Measurements from ENCODE around the gene SCUBE1. TPM values are rescaled to one million over a fixed set of nuclear protein-coding genes. Genes with fewer than 3 reads are reported as not detected.

SCUBE1 gene
- total and polyA plus RNA-seq, 2 of the 8 experiments (the other 6 are each of a cell fraction or from before 2014, with no cell fraction given), result 2.3 to 4.9 TPM

- H2BK15ac ChIP-seq (ENCODE audit: low read length), result no peak overlapping the region
- no peak overlapping the region for H2AK5ac ChIP-seq (ENCODE audit: low read depth, low read length)
- TF ChIP-seq PHF8 (conservative IDR thresholded peaks at IDR 0.05; ENCODE audit: low read depth, low read length) (no peak), SAP30 (IDR thresholded peaks at IDR 0.05; ENCODE audit: insufficient read depth, insufficient replicate concordance, low read length) (no peak), GTF2F1 (IDR thresholded peaks at IDR 0.05; ENCODE audit: borderline replicate concordance, low read depth, low read length) (no peak), JUND (IDR thresholded peaks at IDR 0.05; ENCODE audit: low read length) (no peak), RXRA (IDR thresholded peaks at IDR 0.05; ENCODE audit: insufficient read depth, low read depth, low read length) (no peak), RAD21 (IDR thresholded peaks at IDR 0.05 in 1 of 2, conservative IDR thresholded peaks at IDR 0.05 in 1 of 2; ENCODE audit: low read depth in 2 of 2, low read length in 2 of 2) (no peak), SRF (IDR thresholded peaks at IDR 0.05; ENCODE audit: low read depth, low read length) (no peak), RBBP5 (IDR thresholded peaks at IDR 0.05; ENCODE audit: borderline replicate concordance, low read depth, low read length) (no peak), CBX5 (IDR thresholded peaks at IDR 0.05; ENCODE audit: low read depth, low read length) (no peak), SIRT6 (IDR thresholded peaks at IDR 0.05; ENCODE audit: low read length) (no peak), CEBPB (IDR thresholded peaks at IDR 0.05; ENCODE audit: low read depth, low read length) (no peak)
- WGBS, 2 experiments (ENCODE audit: extremely low coverage in 1 of 2, insufficient coverage in 1 of 2, insufficient read length in 1 of 2, insufficient replicate concordance in 2 of 2, low coverage in 1 of 2, low lambda C conversion rate in 2 of 2, missing lambda C conversion rate in 1 of 2), result 90% methylated on average over 12 of the region's 12 CpGs; no CpG with 5 or more reads in 1 of the 2 experiments
- no peak overlapping the region for H3K4ac ChIP-seq (replicated peaks; ENCODE audit: insufficient read length, low read depth, low read length)
- no peak overlapping the region for H2BK20ac ChIP-seq (ENCODE audit: low read length)
- H3K14ac ChIP-seq (ENCODE audit: insufficient read length), result no peak overlapping the region
- no peak overlapping the region for H4K91ac ChIP-seq (replicated peaks; ENCODE audit: insufficient read length, low read length)
- no peak overlapping the region for H3K4me2 ChIP-seq (ENCODE audit: insufficient read depth in 1 of 2, low read depth in 2 of 2, low read length in 2 of 2)
- no peaks in the 10 kb centered on the region for H3K79me2 ChIP-seq (ENCODE audit: control insufficient read depth in 1 of 2, insufficient read depth in 2 of 2, low read length in 2 of 2)
- no peak overlapping the region for H2AFZ ChIP-seq (ENCODE audit: low read length)
- no peak overlapping the region for H3K27ac ChIP-seq (ENCODE audit: low read depth, low read length)
- H3K36me3 ChIP-seq (ENCODE audit: control insufficient read depth in 2 of 4, insufficient read depth in 4 of 4, low read length in 3 of 4), result no peaks in the 10 kb centered on the region
- H3K23ac ChIP-seq (ENCODE audit: insufficient read length), result no peak overlapping the region
- ChIA-PET POLR2A (ENCODE audit: partially characterized antibody) (interaction anchor here (0.9 to 1.2 kb wide), 2 partner anchors 12 to 15 kb away, joined by 4 to 5 read pairs; no protein-coding TSS in a partner anchor), CTCF (ENCODE audit: partially characterized antibody) (interaction anchor here (1.6 to 16.7 kb wide), 2 partner anchors 14 to 18 kb away, joined by 4 to 186 read pairs; no protein-coding TSS in a partner anchor)
- H3K27me3 ChIP-seq (replicated peaks in 1 of 4; ENCODE audit: control insufficient read depth in 3 of 4, extremely low read depth in 1 of 4, insufficient read depth in 3 of 4, low read length in 3 of 4), result no peaks in the 10 kb centered on the region
- H3K9me3 ChIP-seq (ENCODE audit: insufficient read depth in 2 of 2, low read depth in 1 of 2, low read length in 1 of 2), result no peaks in the 10 kb centered on the region
- H3K4me3 ChIP-seq (ENCODE audit: extremely low read depth in 1 of 4, insufficient read depth in 2 of 4, low read depth in 3 of 4, low read length in 4 of 4), result no peak overlapping the region
- DNase-seq (ENCODE audit: low read depth in 1 of 2, low spot score in 2 of 2) (no peak), FAIRE-seq (no peak)
- no peak overlapping the region for H3K56ac ChIP-seq (replicated peaks; ENCODE audit: insufficient read length, low read depth, low read length)
- peaks cover 0 to 20% (median 10%) of the 10 kb centered on the region in 4 experiments; a peak in 5 of 7 replicates for H3K4me1 ChIP-seq (replicated peaks in 1 of 4; ENCODE audit: control insufficient read depth in 3 of 4, insufficient read depth in 4 of 4, low read length in 3 of 4)
- H3K79me1 ChIP-seq (ENCODE audit: low read depth, low read length), result no peaks in the 10 kb centered on the region
- no peak overlapping the region for H4K5ac ChIP-seq (ENCODE audit: insufficient read length, low read depth, low read length)
- no peak overlapping the region; the same call in 1 of the 2 replicates for H4K8ac ChIP-seq (ENCODE audit: extremely low read depth, insufficient read depth, low read length)
- H4K20me1 ChIP-seq (replicated peaks in 1 of 2; ENCODE audit: control insufficient read depth in 1 of 2, insufficient read depth in 2 of 2, low read length in 2 of 2), result peaks cover 0 to 2% of the 10 kb centered on the region in 2 experiments
- 0 out of 2 replicates have a peak overlapping the region, but pooled peaks have one; percentile 17 for H2BK12ac ChIP-seq (ENCODE audit: low read depth, low read length)
- no peak overlapping the region for H2BK120ac ChIP-seq (replicated peaks; ENCODE audit: low read depth, low read length)
- no peak overlapping the region for H2BK5ac ChIP-seq (ENCODE audit: low read depth, low read length)
- no peak overlapping the region for H3K9ac ChIP-seq (replicated peaks in 1 of 4; ENCODE audit: extremely low read depth in 1 of 4, low read depth in 3 of 4, low read length in 3 of 4)
- H3K23me2 ChIP-seq (ENCODE audit: low read depth, low read length), result no peaks in the 10 kb centered on the region
- H3K18ac ChIP-seq (ENCODE audit: extremely low read depth, low read length), result no peak overlapping the region
These were observed 129.2 kb downstream of the SCUBE1 start for GRCh38 chr22:43213962-43214361.
